HCT116 (cell line): ENCODE results near the gene GRAMD2A. TPM values are rescaled to one million over a fixed set of nuclear protein-coding genes. Genes with fewer than 3 reads are reported as not detected.

Experiments used
- ATAC-seq: fragments of 200-7000 bp; cut with Tn5 transposase; 2 replicates; pipeline ENCODE4 v1.9.1; 2020; ENCODE audit warnings: mild to moderate bottlenecking, moderate library complexity
- BruUV-seq: library from RNA; stranded (reverse); fragments of 400-500 nt; replicated peaks from 2 replicates; lab custom pipeline; 2021; lab: Mats Ljungman, UMichigan
- CTCF ChIA-PET: fragments of 300-600 bp; sonication (Branson Sonifier 250); formaldehyde crosslinking; loops from one replicate; lab custom pipeline; 2021; ENCODE audit warnings: antibody characterized with exemption; lab: Charles Lee
- POLR2A ChIA-PET: fragments of 300-600, 350-600 bp; sonication (Branson Sonifier 250); formaldehyde crosslinking; loops from one replicate; lab custom pipeline; 2021; ENCODE audit warnings: antibody characterized with exemption; lab: Charles Lee
- RAD21 ChIA-PET, 2 experiments: fragments of 300-600 bp; sonication (Branson Sonifier 250); formaldehyde crosslinking; loops; one replicate each; lab custom pipeline; 2023; ENCODE audit warnings: low total read pairs in 2 of 2; ENCODE audit not compliant: uncharacterized antibody in 2 of 2, unreplicated experiment in 2 of 2, low non-redundant PET in 1 of 2; lab: Charles Lee
- DNase-seq: peaks from one replicate; pipeline ENCODE4 v3.0.0-alpha.2; 2010; ENCODE audit warnings: low read depth, low spot score
- H2AFZ ChIP-seq: fragments of 200-600 bp; shearing (Covaris generic), sonication (generic); 2 replicates; pipeline ENCODE4 v1.6.1; 2017; ENCODE audit warnings: low read depth, mixed run types, mixed read lengths, antibody characterized with exemption, low read length; ENCODE audit not compliant: poor library complexity, severe bottlenecking
- H3K27ac ChIP-seq: 2 replicates; pipeline ENCODE4 v1.5.1; 2012; ENCODE audit warnings: low read depth, low read length
- H3K27me3 ChIP-seq: fragments of 200-600 bp; sonication (generic); 2 replicates; pipeline ENCODE4 v1.6.1; 2016; ENCODE audit warnings: mixed run types, low read length, mixed read lengths; ENCODE audit not compliant: insufficient read depth
- H3K36me3 ChIP-seq, 2 experiments: fragments of 200-500 bp in 1 of 2; fragments of 200-600 bp in 1 of 2; sonication (Bioruptor generic) in 1 of 2; sonication (generic) in 1 of 2; 2 replicates each; pipeline versions ENCODE4 v1.5.1 to v1.6.1; 2014 to 2016; ENCODE audit warnings: low read length in 2 of 2, inconsistent platforms in 1 of 2, mixed read lengths in 1 of 2, mixed run types in 1 of 2; ENCODE audit not compliant: insufficient read depth in 2 of 2, control insufficient read depth in 1 of 2
- H3K4me1 ChIP-seq, 2 experiments: fragments of 200-600 bp in 1 of 2; sonication (generic) in 1 of 2; 2 replicates each; pipeline versions ENCODE4 v1.5.1 to v1.6.1; 2012 to 2017; ENCODE audit warnings: low read length in 2 of 2, inconsistent platforms in 1 of 2, mild to moderate bottlenecking in 1 of 2, mixed read lengths in 1 of 2, mixed run types in 1 of 2, moderate library complexity in 1 of 2; ENCODE audit not compliant: insufficient read depth in 2 of 2, control insufficient read depth in 1 of 2
- H3K4me2 ChIP-seq: fragments of 200-600 bp; sonication (generic); 2 replicates; pipeline ENCODE4 v1.6.1; 2017; ENCODE audit warnings: mixed run types, low read length, mixed read lengths
- H3K4me3 ChIP-seq, 2 experiments: fragments of 200-600 bp in 1 of 2; sonication (generic) in 1 of 2; replicated peaks in 1 of 2; 2 replicates each; pipeline ENCODE4 v1.5.1; 2011 to 2016; ENCODE audit warnings: low read length in 2 of 2, control low read depth in 1 of 2, low read depth in 1 of 2, mild to moderate bottlenecking in 1 of 2, mixed read lengths in 1 of 2, mixed run types in 1 of 2
- H3K79me2 ChIP-seq: fragments of 200-600 bp; sonication (generic); 2 replicates; pipeline ENCODE4 v1.6.1; 2017; ENCODE audit warnings: mild to moderate bottlenecking, mixed run types, low read length, moderate library complexity, mixed read lengths; ENCODE audit not compliant: insufficient read depth
- H3K9ac ChIP-seq: fragments of 200-600 bp; sonication (generic); 2 replicates; pipeline ENCODE4 v1.6.1; 2016; ENCODE audit warnings: low read length, mixed read lengths
- H3K9me2 ChIP-seq: fragments of 200-600 bp; sonication (generic), shearing (Covaris generic); 2 replicates; pipeline ENCODE4 v1.6.1; 2017; ENCODE audit warnings: mixed run types, mild to moderate bottlenecking, moderate library complexity; ENCODE audit not compliant: insufficient read depth
- H3K9me3 ChIP-seq, 2 experiments: fragments of 200-500 bp in 1 of 2; fragments of 200-600 bp in 1 of 2; sonication (Bioruptor generic) in 1 of 2; sonication (generic) in 1 of 2; 2 replicates each; pipeline ENCODE4 v1.6.1; 2014 to 2017; ENCODE audit warnings: low read length in 2 of 2, mixed read lengths in 2 of 2, inconsistent platforms in 1 of 2, low read depth in 1 of 2, mild to moderate bottlenecking in 1 of 2, mixed run types in 1 of 2, moderate library complexity in 1 of 2; ENCODE audit not compliant: control insufficient read depth in 1 of 2, insufficient read depth in 1 of 2
- H4K20me1 ChIP-seq: fragments of 200-600 bp; sonication (generic), shearing (Covaris generic); 2 replicates; pipeline ENCODE4 v1.6.1; 2017; ENCODE audit warnings: mixed run types, mild to moderate bottlenecking, moderate library complexity; ENCODE audit not compliant: insufficient read depth
- ATF3 ChIP-seq: IDR thresholded peaks from 2 replicates; pipeline ENCODE4 v1.6.1; 2012
- CBX3 ChIP-seq: IDR thresholded peaks from 2 replicates; pipeline ENCODE4 v1.6.1; 2012; ENCODE audit warnings: low read depth
- CEBPB ChIP-seq: IDR thresholded peaks from 2 replicates; pipeline ENCODE4 v1.6.1; 2012; ENCODE audit warnings: low read depth
- CTCF ChIP-seq, 3 experiments: fragments of 200-600 bp in 1 of 3; sonication (generic) in 1 of 3; IDR thresholded peaks in 2 of 3; conservative IDR thresholded peaks in 1 of 3; 2 replicates each; pipeline ENCODE4 v1.5.1; 2012 to 2017; ENCODE audit warnings: low read depth in 2 of 3, low read length in 2 of 3, antibody characterized with exemption in 1 of 3, borderline replicate concordance in 1 of 3, control low read depth in 1 of 3, mild to moderate bottlenecking in 1 of 3, mixed read lengths in 1 of 3, mixed run types in 1 of 3, moderate library complexity in 1 of 3; ENCODE audit not compliant: insufficient read depth in 1 of 3
- EGR1 ChIP-seq: IDR thresholded peaks from 2 replicates; pipeline ENCODE4 v1.6.1; 2012; ENCODE audit warnings: low read depth
- EZH2phosphoT487 ChIP-seq: fragments of 200-600 bp; IDR thresholded peaks from 2 replicates; pipeline ENCODE4 v1.6.1; 2018; ENCODE audit warnings: antibody characterized with exemption, borderline replicate concordance
- FOSL1 ChIP-seq: IDR thresholded peaks from 2 replicates; pipeline ENCODE4 v1.6.1; 2012; ENCODE audit warnings: low read depth
- JUND ChIP-seq: IDR thresholded peaks from 2 replicates; pipeline ENCODE4 v1.6.1; 2012
- MAX ChIP-seq: IDR thresholded peaks from 2 replicates; pipeline ENCODE4 v1.6.1; 2012
- POLR2A ChIP-seq: IDR thresholded peaks from 2 replicates; pipeline ENCODE4 v1.7.0; 2011; ENCODE audit warnings: borderline replicate concordance; ENCODE audit not compliant: insufficient read depth, insufficient read length; ENCODE audit errors: extremely low read depth
- POLR2AphosphoS5 ChIP-seq: IDR thresholded peaks from 2 replicates; pipeline ENCODE4 v1.6.1; 2011; ENCODE audit warnings: mild to moderate bottlenecking, low read depth, low read length, moderate library complexity
- RAD21 ChIP-seq: IDR thresholded peaks from 2 replicates; pipeline ENCODE4 v1.6.1; 2012; ENCODE audit warnings: low read depth, mild to moderate bottlenecking
- REST ChIP-seq: IDR thresholded peaks from 2 replicates; pipeline ENCODE4 v1.6.1; 2012; ENCODE audit warnings: low read depth
- SIN3A ChIP-seq: IDR thresholded peaks from 2 replicates; pipeline ENCODE4 v1.6.1; 2012; ENCODE audit warnings: low read depth
- SRF ChIP-seq: IDR thresholded peaks from 2 replicates; pipeline ENCODE4 v1.6.1; 2012; ENCODE audit warnings: low read depth
- TCF7L2 ChIP-seq: IDR thresholded peaks from 2 replicates; pipeline ENCODE4 v1.7.0; 2011; ENCODE audit warnings: borderline replicate concordance, inconsistent platforms; ENCODE audit not compliant: insufficient read depth, insufficient read length; ENCODE audit errors: extremely low read depth
- YY1 ChIP-seq: IDR thresholded peaks from 2 replicates; pipeline ENCODE4 v1.6.1; 2011; ENCODE audit warnings: low read length, low read depth, moderate library complexity, mild to moderate bottlenecking; ENCODE audit not compliant: insufficient replicate concordance; ENCODE audit errors: extremely low read depth
- ZBTB33 ChIP-seq: IDR thresholded peaks from 2 replicates; pipeline ENCODE4 v1.6.1; 2011; ENCODE audit warnings: mild to moderate bottlenecking, low read length, moderate library complexity; ENCODE audit not compliant: insufficient replicate concordance; ENCODE audit errors: extremely low read depth
- ZFX ChIP-seq: fragments of 450-650 bp; IDR thresholded peaks from 2 replicates; pipeline ENCODE4 v1.6.1; 2017
- intact Hi-C: fragments of 100-400 bp; cut with micrococcal nuclease; formaldehyde crosslinking; loops from 2 replicates; pipeline ENCODE4 v1.10.0; 2022
- total RNA-seq: library from RNA; stranded (reverse); gene quantifications from one replicate; pipeline ENCODE4 v1.2.1, GENCODE V29; 2021; ENCODE audit not compliant: unreplicated experiment

Gene GRAMD2A
- total RNA-seq, 1 experiment from 2014 or later = 8.0 TPM

GRCh38 chr15:72162569-72162968, 35.0 kb downstream of the GRAMD2A start:
- DNase-seq = no peak
- H4K20me1 ChIP-seq = no peaks in the 10 kb centered on the region
- H3K27me3 ChIP-seq = no peaks in the 10 kb centered on the region
- H3K4me1 ChIP-seq = no peaks in the 10 kb centered on the region
- intact Hi-C loops = no loop called here
- H3K4me2 ChIP-seq = no peak overlapping the region
- CTCF ChIA-PET = no interaction called here
- TF ChIP-seq ZFX (no peak), YY1 (no peak), FOSL1 (no peak), JUND (no peak), ZBTB33 (no peak), EGR1 (no peak), RAD21 (no peak), EZH2phosphoT487 (no peak), REST (no peak), SIN3A (no peak), POLR2A (no peak), TCF7L2 (no peak), CTCF (IDR thresholded peaks at IDR 0.05 in 2 of 3, conservative IDR thresholded peaks at IDR 0.05 in 1 of 3; ENCODE audit: borderline replicate concordance in 1 of 3, insufficient read depth in 1 of 3, low read depth in 2 of 3, low read length in 2 of 3) (no peak), ATF3 (no peak), POLR2AphosphoS5 (no peak), MAX (no peak), CEBPB (no peak), CBX3 (no peak), SRF (no peak)
- TF ChIP-seq, all 23 proteins: peak for 0
- Histone ChIP-seq H3K4me3 (no peak overlapping the region), H3K9ac (no peak overlapping the region), H2AFZ (no peak overlapping the region), H3K9me2 (no peaks in the 10 kb centered on the region), H3K36me3 (no peaks in the 10 kb centered on the region), H3K27ac (no peak overlapping the region), H3K79me2 (no peaks in the 10 kb centered on the region), H3K9me3 (no peaks in the 10 kb centered on the region)
- BruUV-seq = no TSS peak
- no peak for ATAC-seq
- ChIA-PET POLR2A (no interaction called here), RAD21 (no interaction called here)
